Ascending aorta (tissue), 2 donors: ENCODE data around the gene TCF4. TPM values are rescaled to one million over a fixed set of nuclear protein-coding genes. Genes with fewer than 3 reads are reported as not detected.

Source experiments
- DNase-seq, 2 donors: peaks; one replicate each; pipeline ENCODE4 v3.0.0-alpha.2; 2019; ENCODE audit warnings: low spot score in 2 of 2
- H3K27ac ChIP-seq, 2 donors: fragments of 200-600 bp; sonication (generic); one replicate each; pipeline ENCODE4 v1.5.1; 2016 to 2017; ENCODE audit warnings: mild to moderate bottlenecking in 1 of 2
- H3K27me3 ChIP-seq: fragments of 200-600 bp; sonication (generic); one replicate; pipeline ENCODE4 v1.5.1; 2017
- H3K36me3 ChIP-seq, 2 donors: fragments of 200-600 bp; sonication (generic); one replicate each; pipeline ENCODE4 v1.5.1; 2016
- H3K4me1 ChIP-seq, 2 donors: fragments of 200-600 bp; sonication (generic); one replicate each; pipeline ENCODE4 v1.5.1; 2016 to 2017; ENCODE audit warnings: mild to moderate bottlenecking in 1 of 2
- H3K4me3 ChIP-seq, 2 donors: fragments of 200-600 bp; sonication (generic); one replicate each; pipeline ENCODE4 v1.5.1; 2016 to 2017; ENCODE audit warnings: mild to moderate bottlenecking in 1 of 2
- H3K9me3 ChIP-seq, 2 donors: fragments of 200-600 bp; sonication (generic); one replicate each; pipeline ENCODE4 v1.5.1; 2016
- CTCF ChIP-seq, 3 experiments: fragments of 200-600 bp in 2 of 3; fragments of 450-650 bp in 1 of 3; sonication (generic) in 2 of 3; IDR thresholded peaks; one replicate each; pipeline ENCODE4 v1.5.1; 2016 to 2019; ENCODE audit warnings: antibody characterized with exemption in 3 of 3, mild to moderate bottlenecking in 1 of 3, moderate library complexity in 1 of 3
- intact Hi-C: fragments of 100-400 bp; cut with DNase I; formaldehyde crosslinking; loops from one replicate; pipeline ENCODE4 v1.15.1; 2023
- total RNA-seq: library from RNA; depleted of rRNA; stranded (reverse); fragments of >200 nt; gene quantifications from one replicate; pipeline ENCODE4 v1.1.0, GENCODE V29; 2016

Gene TCF4
- total RNA-seq, 1 donor from 2014 or later = 180 TPM

- Histone ChIP-seq H3K27ac (no peak overlapping the region), H3K9me3 (no peaks in the 10 kb centered on the region), H3K4me3 (no peak overlapping the region), H3K36me3 (no peaks in the 10 kb centered on the region), H3K4me1 (no peaks in the 10 kb centered on the region), H3K27me3 (no peaks in the 10 kb centered on the region)
- intact Hi-C loops = no loop called here
- TF ChIP-seq CTCF (IDR thresholded peaks at IDR 0.05) = no peak
- no peak for DNase-seq
These were observed 191.6 kb downstream of the TCF4 start for GRCh38 chr18:55396267-55396905.

- no peak for TF ChIP-seq CTCF (IDR thresholded peaks at IDR 0.05)
- Histone ChIP-seq H3K27me3 (no peaks in the 10 kb centered on the region), H3K36me3 (no peaks in the 10 kb centered on the region), H3K27ac (no peak overlapping the region), H3K9me3 (no peaks in the 10 kb centered on the region), H3K4me3 (no peak overlapping the region), H3K4me1 (no peaks in the 10 kb centered on the region)
- DNase-seq = no peak
- intact Hi-C loops = no loop called here
These were observed 192.2 kb downstream of the TCF4 start for GRCh38 chr18:55395799-55396198.

- no peaks in the 10 kb centered on the region for H3K9me3 ChIP-seq
- H3K36me3 ChIP-seq = no peaks in the 10 kb centered on the region
- intact Hi-C loops = no loop called here
- no peak overlapping the region for H3K4me3 ChIP-seq
- no peak for TF ChIP-seq CTCF (IDR thresholded peaks at IDR 0.05)
- H3K27me3 ChIP-seq = no peaks in the 10 kb centered on the region
- no peak overlapping the region for H3K27ac ChIP-seq
- DNase-seq = no peak
- peaks cover 0 to 2% of the 10 kb centered on the region in 2 donors for H3K4me1 ChIP-seq
These were observed 197.1 kb downstream of the TCF4 start for GRCh38 chr18:55390898-55391297.

- no peak for DNase-seq
- intact Hi-C loops = no loop called here
These were observed 200.6 kb downstream of the TCF4 start for GRCh38 chr18:55387139-55387984.

GRCh38 chr18:55386545-55386944 lies 201.4 kb downstream of the TCF4 start:
- Histone ChIP-seq H3K27me3 (no peaks in the 10 kb centered on the region), H3K36me3 (no peaks in the 10 kb centered on the region), H3K9me3 (no peaks in the 10 kb centered on the region), H3K4me1 (peaks cover 0 to 2% of the 10 kb centered on the region in 2 donors), H3K27ac (peak overlapping the region in 1 of 2 donors; percentile 60), H3K4me3 (no peak overlapping the region)
- no peak for TF ChIP-seq CTCF (IDR thresholded peaks at IDR 0.05)
- no peak for DNase-seq
- intact Hi-C loops = no loop called here

More at GRCh38 chr18:55387139-55387984, 200.6 kb downstream of the TCF4 start:
- Histone ChIP-seq H3K27me3 (no peaks in the 10 kb centered on the region), H3K27ac (peak overlapping the region; percentile 39 to 60), H3K36me3 (no peaks in the 10 kb centered on the region), H3K4me1 (peaks cover 0 to 2% of the 10 kb centered on the region in 2 donors), H3K4me3 (no peak overlapping the region), H3K9me3 (no peaks in the 10 kb centered on the region)
- no peak for TF ChIP-seq CTCF (IDR thresholded peaks at IDR 0.05)
